GM21786 (cell line): ENCODE data around the gene NTN3.

ENCODE experiments used
- ATAC-seq: cut with Tn5 transposase; IDR thresholded peaks from one replicate; pipeline ENCODE4 v1.9.1; 2021; ENCODE audit not compliant: unreplicated experiment

Gene NTN3

GRCh38 chr16:2512735-2513404 lies 41.8 kb downstream of the NTN3 start:
- no peak for ATAC-seq

GRCh38 chr16:2513405-2514332 lies 42.6 kb downstream of the NTN3 start, which contains the start of gene ATP6V0C:
Gene ATP6V0C, plus strand, starts transcription at chr16:2513952. Its CDS starts 152 bp downstream, at chr16:2514104.
- peak; percentile 71 for ATAC-seq

GRCh38 chr16:2514333-2515179 lies 43.5 kb downstream of the NTN3 start:
- no peak for ATAC-seq

GRCh38 chr16:2515180-2515851 lies 44.2 kb downstream of the NTN3 start:
- no peak for ATAC-seq

- ATAC-seq: no peak
Observed at GRCh38 chr16:2516391-2517240, 45.5 kb downstream of the NTN3 start.

GRCh38 chr16:2517954-2518605 lies 47.0 kb downstream of the NTN3 start:
- ATAC-seq: no peak

GRCh38 chr16:2518823-2519710 lies 48.0 kb downstream of the NTN3 start:
- no peak for ATAC-seq

- ATAC-seq: no peak
Observed at GRCh38 chr16:2519711-2520080, 48.6 kb downstream of the NTN3 start.

GRCh38 chr16:2520097-2520783 lies 49.1 kb downstream of the NTN3 start, which contains the start of gene AMDHD2:
Gene AMDHD2, plus strand, starts transcription at chr16:2520371. Its CDS starts 88 bp downstream, at chr16:2520459.
- peak; percentile 54 for ATAC-seq

- ATAC-seq: no peak
Observed at GRCh38 chr16:2520784-2521531, 49.9 kb downstream of the NTN3 start.
